GM12865 (cell line): ENCODE measurements around the gene ZNF770.

ENCODE experiments used
- DNase-seq: peaks from one replicate; pipeline ENCODE4 v3.0.0; 2010; ENCODE audit warnings: low read depth
- H3K4me3 ChIP-seq: 2 replicates; pipeline ENCODE4 v1.5.1; 2011; ENCODE audit warnings: mild to moderate bottlenecking, low read depth, low read length, control low read depth
- TF ChIP-seq, protein P1 (sequence below): IDR thresholded peaks from 2 replicates; pipeline ENCODE4 v1.5.1; 2011; ENCODE audit warnings: low read length, control low read depth, low read depth, inconsistent platforms; ENCODE audit not compliant: insufficient read depth; ENCODE audit errors: missing control alignments

The ZNF770 gene

GRCh38 chr15:34994925-34995324, 6.8 kb upstream of the ZNF770 start:
- TF ChIP-seq, protein P1, sequence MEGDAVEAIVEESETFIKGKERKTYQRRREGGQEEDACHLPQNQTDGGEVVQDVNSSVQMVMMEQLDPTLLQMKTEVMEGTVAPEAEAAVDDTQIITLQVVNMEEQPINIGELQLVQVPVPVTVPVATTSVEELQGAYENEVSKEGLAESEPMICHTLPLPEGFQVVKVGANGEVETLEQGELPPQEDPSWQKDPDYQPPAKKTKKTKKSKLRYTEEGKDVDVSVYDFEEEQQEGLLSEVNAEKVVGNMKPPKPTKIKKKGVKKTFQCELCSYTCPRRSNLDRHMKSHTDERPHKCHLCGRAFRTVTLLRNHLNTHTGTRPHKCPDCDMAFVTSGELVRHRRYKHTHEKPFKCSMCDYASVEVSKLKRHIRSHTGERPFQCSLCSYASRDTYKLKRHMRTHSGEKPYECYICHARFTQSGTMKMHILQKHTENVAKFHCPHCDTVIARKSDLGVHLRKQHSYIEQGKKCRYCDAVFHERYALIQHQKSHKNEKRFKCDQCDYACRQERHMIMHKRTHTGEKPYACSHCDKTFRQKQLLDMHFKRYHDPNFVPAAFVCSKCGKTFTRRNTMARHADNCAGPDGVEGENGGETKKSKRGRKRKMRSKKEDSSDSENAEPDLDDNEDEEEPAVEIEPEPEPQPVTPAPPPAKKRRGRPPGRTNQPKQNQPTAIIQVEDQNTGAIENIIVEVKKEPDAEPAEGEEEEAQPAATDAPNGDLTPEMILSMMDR, result no peak
- DNase-seq, result no peak
- H3K4me3 ChIP-seq, result no peak overlapping the region

DNA sequence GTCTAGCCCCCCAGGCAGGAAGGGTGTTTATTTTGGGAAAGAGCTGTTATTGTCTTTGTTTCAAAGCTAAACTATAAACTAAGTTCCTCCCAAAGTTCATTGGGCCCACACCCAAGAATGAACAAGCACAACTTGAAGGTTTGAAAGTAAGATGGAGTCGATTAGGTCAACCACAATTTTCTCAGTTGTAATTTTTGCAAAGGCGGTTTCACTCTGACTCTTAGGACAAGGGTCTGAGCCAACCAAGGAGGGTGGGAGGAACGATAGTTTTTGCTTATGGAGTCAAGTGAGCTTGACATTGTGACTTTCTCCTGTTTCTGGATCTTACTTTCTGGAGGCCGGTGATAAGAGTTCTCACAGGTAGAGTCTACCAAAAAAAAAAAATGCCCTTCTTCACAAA, 5.8 kb upstream of the ZNF770 start:
- peak overlapping the region; percentile 3 for H3K4me3 ChIP-seq
- TF ChIP-seq, protein P1, result no peak
- peak; percentile 96 for DNase-seq

DNA sequence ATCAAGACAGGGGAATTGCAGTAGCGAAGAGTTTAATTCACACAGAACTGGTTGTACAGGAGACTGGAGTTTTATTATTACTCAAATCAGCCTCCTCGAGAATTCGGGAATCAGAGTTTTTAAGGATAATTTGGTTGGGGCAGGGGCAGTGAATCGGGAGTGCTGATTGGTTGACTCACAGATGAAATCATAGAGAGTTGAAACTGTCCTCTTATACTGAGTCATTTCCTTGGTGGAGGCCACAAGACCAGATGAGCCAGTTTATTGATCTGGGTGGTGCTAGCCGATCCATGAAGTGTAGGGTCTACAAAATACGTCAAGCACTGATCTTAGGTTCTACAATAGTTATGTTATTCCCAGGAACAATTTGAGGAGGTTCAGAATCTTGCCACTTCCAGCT, 5.3 kb upstream of the ZNF770 start:
- peak; percentile 72 for DNase-seq
- TF ChIP-seq, protein P1, result no peak
- peak overlapping the region; percentile 3; the same call in 1 of the 2 replicates for H3K4me3 ChIP-seq

GRCh38 chr15:34987609-34988026, 469 bp downstream of the ZNF770 start:
- no peak for DNase-seq
- TF ChIP-seq, protein P1, result no peak
- H3K4me3 ChIP-seq, result peak overlapping the region; percentile 76

GRCh38 chr15:34986771-34987480, 1.2 kb downstream of the ZNF770 start:
- TF ChIP-seq, protein P1, result no peak
- H3K4me3 ChIP-seq, result peak overlapping the region; percentile 76
- peak; percentile 34 for DNase-seq

DNA sequence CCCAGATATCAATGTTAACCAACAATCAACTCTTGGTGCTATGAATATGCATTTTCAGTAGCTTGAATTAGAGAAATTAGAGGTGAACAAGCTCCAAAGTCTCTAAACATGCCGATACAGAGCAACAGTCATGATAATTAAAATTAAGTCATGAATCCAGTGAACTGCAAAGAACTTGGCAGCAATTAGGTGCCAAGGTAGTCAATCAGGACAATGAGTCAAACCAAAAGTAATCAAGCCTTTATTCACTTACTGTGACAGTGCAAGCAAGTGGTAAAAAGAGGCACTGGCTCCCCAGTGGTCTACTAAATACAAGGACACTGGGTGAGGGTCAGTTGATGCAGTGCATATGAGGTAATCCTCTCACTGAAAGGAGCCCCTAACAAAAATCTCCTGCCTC, 1.8 kb downstream of the ZNF770 start:
- DNase-seq, result no peak
- H3K4me3 ChIP-seq, result peak overlapping the region; percentile 76

More for the DNA sequence above, 1.8 kb downstream of the ZNF770 start:
- TF ChIP-seq, protein P1, result no peak
